Panc1 (cell line): ENCODE measurements around the gene HDLBP. TPM values are rescaled to one million over a fixed set of nuclear protein-coding genes. Genes with fewer than 3 reads are reported as not detected.

Experiments
- ATAC-seq: fragments of 200-7000 bp; cut with Tn5 transposase; 2 replicates; pipeline ENCODE4 v1.9.1; 2020; ENCODE audit warnings: mild to moderate bottlenecking, moderate library complexity
- BruUV-seq: library from RNA; stranded (reverse); fragments of 400-500 nt; replicated peaks from 2 replicates; lab custom pipeline; 2021; lab: Mats Ljungman, UMichigan
- CTCF ChIA-PET: fragments of 300-600 bp; sonication (Branson Sonifier 250); formaldehyde crosslinking; loops from one replicate; lab custom pipeline; 2022; ENCODE audit warnings: antibody characterized with exemption; lab: Charles Lee
- POLR2A ChIA-PET: fragments of 300-600 bp; sonication (Branson Sonifier 250); formaldehyde crosslinking; loops from one replicate; lab custom pipeline; 2022; ENCODE audit warnings: antibody characterized with exemption; lab: Charles Lee
- DNase-seq: peaks from one replicate; pipeline ENCODE4 v3.0.0-alpha.2; 2010; ENCODE audit warnings: low read depth, low spot score
- H3K27ac ChIP-seq: 2 replicates; pipeline ENCODE4 v1.5.1; 2011; ENCODE audit warnings: mild to moderate bottlenecking, low read length, inconsistent platforms
- H3K27me3 ChIP-seq: fragments of 200-500 bp; sonication (Bioruptor generic); 2 replicates; pipeline ENCODE4 v1.6.0; 2014; ENCODE audit warnings: low read length, inconsistent platforms; ENCODE audit not compliant: control insufficient read depth, insufficient read depth
- H3K36me3 ChIP-seq: fragments of 200-500 bp; sonication (Bioruptor generic); 2 replicates; pipeline ENCODE4 v1.5.1; 2014; ENCODE audit warnings: inconsistent platforms, mild to moderate bottlenecking, low read length, moderate library complexity; ENCODE audit not compliant: control insufficient read depth, insufficient read depth
- H3K4me1 ChIP-seq: 2 replicates; pipeline ENCODE4 v1.5.1; 2011; ENCODE audit warnings: inconsistent platforms, mild to moderate bottlenecking, low read length, moderate library complexity; ENCODE audit not compliant: control insufficient read depth, insufficient read depth
- H3K4me3 ChIP-seq, 2 experiments: 2 replicates each; pipeline ENCODE4 v1.5.1; 2011 to 2012; ENCODE audit warnings: low read depth in 2 of 2, low read length in 2 of 2, mild to moderate bottlenecking in 2 of 2, inconsistent platforms in 1 of 2, moderate library complexity in 1 of 2
- H3K9me3 ChIP-seq: fragments of 200-500 bp; sonication (Bioruptor generic); 2 replicates; pipeline ENCODE4 v1.5.1; 2014; ENCODE audit warnings: low read depth, mild to moderate bottlenecking, inconsistent platforms, low read length, moderate library complexity; ENCODE audit not compliant: control insufficient read depth, insufficient read depth
- CTCF ChIP-seq: fragments of 450-650 bp; IDR thresholded peaks from 2 replicates; pipeline ENCODE4 v1.5.1; 2017; ENCODE audit warnings: mild to moderate bottlenecking
- POLR2AphosphoS5 ChIP-seq: IDR thresholded peaks from 2 replicates; pipeline ENCODE4 v1.6.1; 2012; ENCODE audit warnings: mild to moderate bottlenecking, low read depth, low read length, moderate library complexity
- REST ChIP-seq, 2 experiments: IDR thresholded peaks; 2 replicates each; pipeline ENCODE4 v1.6.1; 2011 to 2012; ENCODE audit warnings: low read depth in 2 of 2, control low read depth in 1 of 2, low read length in 1 of 2, mild to moderate bottlenecking in 1 of 2, moderate library complexity in 1 of 2; ENCODE audit not compliant: insufficient read depth in 1 of 2
- SIN3A ChIP-seq: IDR thresholded peaks from 2 replicates; pipeline ENCODE4 v1.6.1; 2012; ENCODE audit warnings: low read depth, mild to moderate bottlenecking, low read length, moderate library complexity, borderline replicate concordance; ENCODE audit not compliant: insufficient read depth
- TCF7L2 ChIP-seq: IDR thresholded peaks from 2 replicates; pipeline ENCODE4 v1.6.1; 2011; ENCODE audit warnings: mild to moderate bottlenecking, low read depth, low read length, inconsistent platforms
- in situ Hi-C: cut with HindIII; loops from 2 replicates; pipeline ENCODE4 v1.10.0; 2016; ENCODE audit warnings: low sequenced_read_pairs, low pct_unique_long_range_greater_than_20kb
- intact Hi-C: fragments of 100-400 bp; cut with micrococcal nuclease; formaldehyde crosslinking; loops from one replicate; pipeline ENCODE4 v1.10.0; 2022; ENCODE audit not compliant: unreplicated experiment
- total RNA-seq: library from RNA; stranded (reverse); gene quantifications from one replicate; pipeline ENCODE4 v1.2.1, GENCODE V29; 2021; ENCODE audit not compliant: unreplicated experiment

HDLBP gene
- total RNA-seq, 1 experiment from 2014 or later = 656 TPM

GRCh38 chr2:241272303-241273209 lies 42.9 kb downstream of the HDLBP start:
- intact Hi-C loops (no loop called here), in situ Hi-C loops (no loop called here)
- Histone ChIP-seq H3K27me3 (no peaks in the 10 kb centered on the region), H3K4me1 (peaks cover 49% of the 10 kb centered on the region), H3K36me3 (0 out of 2 replicates have a peak, but pooled peaks cover 5% of the 10 kb centered on the region), H3K27ac (peak overlapping the region; percentile 62), H3K4me3 (peak overlapping the region; percentile 67 to 82), H3K9me3 (0 out of 2 replicates have a peak, but pooled peaks cover 3% of the 10 kb centered on the region)
- ATAC-seq (peak; percentile 87), DNase-seq (no peak)
- ChIA-PET POLR2A (no interaction called here), CTCF (no interaction called here)
- TF ChIP-seq SIN3A (0 out of 2 replicates have a peak, but pooled peaks have one; percentile 21), CTCF (no peak), REST (IDR thresholded peaks at IDR 0.05; ENCODE audit: insufficient read depth in 1 of 2, low read depth in 2 of 2, low read length in 1 of 2) (no peak), TCF7L2 (no peak), POLR2AphosphoS5 (no peak)
- BruUV-seq = no TSS peak

DNA sequence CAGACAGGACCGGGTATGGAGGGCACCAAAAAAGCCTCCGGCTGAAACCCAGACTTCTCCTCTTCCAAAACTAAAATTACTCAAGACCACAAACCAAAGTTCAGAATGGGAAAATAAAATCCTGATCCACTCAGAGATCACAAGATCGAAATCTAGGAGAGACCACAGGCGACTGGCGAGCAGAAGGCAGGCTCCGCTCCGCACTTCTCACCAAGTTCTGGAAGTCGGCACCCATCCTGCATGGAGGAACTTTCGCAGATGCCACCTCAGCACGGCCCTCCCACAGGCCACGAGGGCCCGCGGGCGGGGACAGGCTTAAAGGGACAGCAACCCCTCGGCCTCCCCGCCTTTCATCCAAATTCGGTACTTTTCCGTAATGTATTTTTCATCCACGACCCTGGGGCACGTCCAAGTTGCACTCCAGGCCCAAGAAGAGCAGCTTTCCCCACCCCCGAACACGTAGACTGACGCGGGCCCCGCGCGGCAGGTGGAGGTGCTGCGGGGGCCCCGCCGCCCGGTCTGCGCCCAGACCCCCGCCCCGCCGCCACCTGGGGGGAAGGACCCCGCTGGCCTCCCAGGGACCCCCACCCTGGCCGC lies 43.7 kb downstream of the HDLBP start:
- Histone ChIP-seq H3K9me3 (0 out of 2 replicates have a peak, but pooled peaks cover 3% of the 10 kb centered on the region), H3K4me3 (peak overlapping the region; percentile 67 to 82), H3K4me1 (peaks cover 49% of the 10 kb centered on the region), H3K27me3 (no peaks in the 10 kb centered on the region), H3K36me3 (peaks cover 10% of the 10 kb centered on the region), H3K27ac (peak overlapping the region; percentile 77)
- CTCF ChIA-PET = no interaction called here
- in situ Hi-C loops (no loop called here), intact Hi-C loops (no loop called here)
- DNase-seq (no peak), ATAC-seq (peak; percentile 82)
- POLR2A ChIA-PET = no interaction called here
- BruUV-seq = no TSS peak
- TF ChIP-seq SIN3A (no peak), TCF7L2 (peak; percentile 63)
